IMR-90 (cell line): ENCODE data around the gene PPP2R2D. TPM values are rescaled to one million over a fixed set of nuclear protein-coding genes. Genes with fewer than 3 reads are reported as not detected.

ENCODE experiments used
- ATAC-seq: fragments of 200-7000 bp; cut with Tn5 transposase; 2 replicates; pipeline ENCODE4 v1.9.1; 2020; ENCODE audit warnings: low read depth, mild to moderate bottlenecking, moderate library complexity
- BruUV-seq: library from RNA; stranded (reverse); fragments of 400-500 nt; replicated peaks from 2 replicates; lab custom pipeline; 2021; lab: Mats Ljungman, UMichigan
- CTCF ChIA-PET: fragments of 300-600 bp; formaldehyde crosslinking; extraction: SDS; loops from one replicate; lab custom pipeline; 2021; ENCODE audit warnings: antibody characterized with exemption; lab: Yijun Ruan, JAX
- POLR2A ChIA-PET: fragments of 300-600 bp; sonication (Branson Sonifier 250); formaldehyde crosslinking; loops from one replicate; lab custom pipeline; 2022; ENCODE audit warnings: antibody characterized with exemption; ENCODE audit not compliant: unreplicated experiment; lab: Charles Lee
- DNase-seq: peaks from one replicate; pipeline ENCODE4 v3.0.0; 2013
- H2AFZ ChIP-seq: replicated peaks from 2 replicates; pipeline ENCODE3; 2013; ENCODE audit warnings: low read length, mild to moderate bottlenecking; ENCODE audit not compliant: poor library complexity
- H2AK5ac ChIP-seq: 2 replicates; pipeline ENCODE4 v1.6.1; 2013; ENCODE audit warnings: low read depth, low read length, inconsistent platforms
- H2AK9ac ChIP-seq: replicated peaks from 2 replicates; pipeline ENCODE3; 2013; ENCODE audit warnings: mild to moderate bottlenecking, low read depth, low read length, moderate library complexity; ENCODE audit not compliant: poor library complexity
- H2BK120ac ChIP-seq: 2 replicates; pipeline ENCODE4 v1.6.1; 2013; ENCODE audit warnings: low read depth, low read length, inconsistent platforms
- H2BK15ac ChIP-seq: 3 replicates; pipeline ENCODE4 v1.6.1; 2013; ENCODE audit warnings: low read depth, low read length, inconsistent platforms
- H2BK20ac ChIP-seq: 2 replicates; pipeline ENCODE4 v1.6.1; 2013; ENCODE audit warnings: low read depth, mild to moderate bottlenecking, inconsistent platforms, low read length, moderate library complexity
- H2BK5ac ChIP-seq: 2 replicates; pipeline ENCODE4 v1.6.1; 2013; ENCODE audit warnings: mild to moderate bottlenecking, low read depth, low read length, inconsistent platforms; ENCODE audit not compliant: poor library complexity, severe bottlenecking
- H3K14ac ChIP-seq: replicated peaks from 2 replicates; pipeline ENCODE4 v1.6.1; 2013; ENCODE audit warnings: low read depth, low read length, inconsistent platforms
- H3K18ac ChIP-seq: 2 replicates; pipeline ENCODE4 v1.6.1; 2013; ENCODE audit warnings: low read depth, low read length, control low read depth
- H3K23ac ChIP-seq: 2 replicates; pipeline ENCODE4 v1.6.1; 2013; ENCODE audit warnings: low read depth, low read length, inconsistent platforms
- H3K27ac ChIP-seq: 2 replicates; pipeline ENCODE4 v1.5.1; 2013; ENCODE audit warnings: mild to moderate bottlenecking, control low read depth, low read length; ENCODE audit not compliant: insufficient read depth
- H3K27me3 ChIP-seq: 2 replicates; pipeline ENCODE4 v1.6.1; 2013; ENCODE audit warnings: low read length; ENCODE audit not compliant: control insufficient read depth, insufficient read depth
- H3K36me3 ChIP-seq: 2 replicates; pipeline ENCODE4 v1.6.1; 2013; ENCODE audit warnings: low read length, mixed read lengths; ENCODE audit not compliant: control insufficient read depth, insufficient read depth
- H3K4ac ChIP-seq: 2 replicates; pipeline ENCODE4 v1.6.1; 2013; ENCODE audit warnings: low read depth, low read length, inconsistent platforms
- H3K4me1 ChIP-seq: 2 replicates; pipeline ENCODE4 v1.6.1; 2013; ENCODE audit warnings: low read length, mixed read lengths; ENCODE audit not compliant: control insufficient read depth, insufficient read depth
- H3K4me2 ChIP-seq: 2 replicates; pipeline ENCODE4 v1.6.1; 2013; ENCODE audit warnings: low read depth, mild to moderate bottlenecking, control low read depth, low read length, moderate library complexity
- H3K4me3 ChIP-seq: 2 replicates; pipeline ENCODE4 v1.5.1; 2013; ENCODE audit warnings: low read depth, mild to moderate bottlenecking, control low read depth, low read length, moderate library complexity; ENCODE audit not compliant: insufficient read depth
- H3K56ac ChIP-seq: 2 replicates; pipeline ENCODE4 v1.6.1; 2013; ENCODE audit warnings: low read length, inconsistent platforms; ENCODE audit not compliant: insufficient read depth; ENCODE audit errors: extremely low read depth
- H3K79me1 ChIP-seq, 2 experiments: 2 replicates each; pipeline ENCODE4 v1.6.1; 2013; ENCODE audit warnings: low read length in 2 of 2, inconsistent platforms in 1 of 2, low read depth in 1 of 2
- H3K9ac ChIP-seq: 2 replicates; pipeline ENCODE4 v1.6.1; 2013; ENCODE audit warnings: low read depth, low read length, control low read depth
- H3K9me1 ChIP-seq: 2 replicates; pipeline ENCODE4 v1.6.1; 2013; ENCODE audit warnings: low read length, inconsistent platforms; ENCODE audit not compliant: insufficient read depth
- H3K9me3 ChIP-seq: 2 replicates; pipeline ENCODE4 v1.6.1; 2013; ENCODE audit warnings: low read length; ENCODE audit not compliant: control insufficient read depth, insufficient read depth
- H4K20me1 ChIP-seq: 2 replicates; pipeline ENCODE4 v1.6.1; 2013; ENCODE audit warnings: low read length, inconsistent platforms; ENCODE audit not compliant: insufficient read depth
- H4K5ac ChIP-seq: 2 replicates; pipeline ENCODE4 v1.6.1; 2013; ENCODE audit warnings: mild to moderate bottlenecking, low read depth, low read length, control low read depth
- H4K8ac ChIP-seq, 2 experiments: 2 replicates each; pipeline ENCODE4 v1.6.1; 2013; ENCODE audit warnings: low read depth in 2 of 2, low read length in 2 of 2, control low read depth in 1 of 2, inconsistent platforms in 1 of 2
- H4K91ac ChIP-seq: 2 replicates; pipeline ENCODE4 v1.6.1; 2013; ENCODE audit warnings: low read depth, low read length, inconsistent platforms; ENCODE audit not compliant: insufficient read depth
- MAZ ChIP-seq: IDR thresholded peaks from 2 replicates; pipeline ENCODE4 v1.6.1; 2012; ENCODE audit warnings: low read depth, mild to moderate bottlenecking, low read length, improper control_type of control experiment, moderate library complexity, borderline replicate concordance
- POLR2A ChIP-seq: IDR thresholded peaks from 2 replicates; pipeline ENCODE4 v1.6.1; 2012; ENCODE audit warnings: mild to moderate bottlenecking, low read depth, low read length
- WGBS, 2 experiments: methylation state at CpG; one replicate each; pipeline versions ENCODE4 v1.1.5 to v1.1.7; 2013; ENCODE audit warnings: missing lambda C conversion rate in 2 of 2; ENCODE audit not compliant: insufficient read length in 1 of 2; ENCODE audit errors: extremely low coverage in 2 of 2; 5-methylcytosine and 5-hydroxymethylcytosine counted together
- dilution Hi-C: fragments of 300-500 bp; cut with HindIII; formaldehyde crosslinking; loops from one replicate; pipeline ENCODE4 v1.14.3; 2018; ENCODE audit warnings: low sequenced_read_pairs; ENCODE audit not compliant: unreplicated experiment
- in situ Hi-C: fragments of 300-500 bp; cut with MboI; formaldehyde crosslinking; loops from 3 replicates; pipeline ENCODE4 v1.14.3; 2019; ENCODE audit warnings: low sequenced_read_pairs, inconsistent platforms, mixed read lengths
- intact Hi-C: fragments of 100-400 bp; cut with micrococcal nuclease; formaldehyde crosslinking; loops from 2 replicates; pipeline ENCODE4 v1.10.0; 2022
- polyA plus RNA-seq, 3 experiments: library from polyadenylated mRNA; depleted of rRNA; stranded (reverse); fragments of >200 nt; gene quantifications; 2 replicates each; pipeline ENCODE4 v1.2.3, GENCODE V29; 2012; ENCODE audit warnings: low replicate concordance in 1 of 3
- total RNA-seq: library from RNA; depleted of rRNA; stranded (reverse); fragments of >200 nt; gene quantifications from 2 replicates; pipeline ENCODE4 v1.2.3, GENCODE V29; 2012

The PPP2R2D gene
- total and polyA plus RNA-seq, 2 of the 4 experiments (the other 2 are of a cell fraction), result 22.8 to 23.8 TPM

- CTCF ChIA-PET, result no interaction called here
- in situ Hi-C loops, result no loop called here
- 42% methylated on average over 7 of the region's 11 CpGs; no CpG with 5 or more reads in 1 of the 2 experiments for WGBS, 2 experiments
These were observed 39.9 kb upstream of the PPP2R2D start for GRCh38 chr10:131860806-131861440.

More at GRCh38 chr10:131860806-131861440, 39.9 kb upstream of the PPP2R2D start:
- H3K9me1 ChIP-seq, result no peaks in the 10 kb centered on the region
- no peak overlapping the region for H2BK120ac ChIP-seq
- ATAC-seq, result no peak
- H3K14ac ChIP-seq, result no peak overlapping the region
- no peaks in the 10 kb centered on the region for H4K20me1 ChIP-seq
- intact Hi-C loops, result no loop called here
- H4K5ac ChIP-seq, result no peak overlapping the region
- no peak for TF ChIP-seq POLR2A
- no peak for TF ChIP-seq MAZ
- no peak overlapping the region for H2AK5ac ChIP-seq
- no peak overlapping the region for H4K91ac ChIP-seq
- no peak overlapping the region for H3K18ac ChIP-seq
- H3K9ac ChIP-seq, result no peak overlapping the region
- dilution Hi-C loops, result no loop called here
- no peak overlapping the region for H3K27ac ChIP-seq
- H4K8ac ChIP-seq, result no peak overlapping the region
- H3K4me3 ChIP-seq, result no peak overlapping the region
- H2BK15ac ChIP-seq, result no peak overlapping the region
- H2AFZ ChIP-seq, result no peak overlapping the region
- H3K23ac ChIP-seq, result no peak overlapping the region
- peaks cover 5% of the 10 kb centered on the region; the same call in 1 of the 2 replicates for H3K9me3 ChIP-seq
- no peak overlapping the region for H3K4me2 ChIP-seq
- no peaks in the 10 kb centered on the region for H3K79me1 ChIP-seq
- H3K4me1 ChIP-seq, result no peaks in the 10 kb centered on the region
- DNase-seq, result no peak
- no peak overlapping the region for H3K4ac ChIP-seq
- H2AK9ac ChIP-seq, result no peak overlapping the region
- POLR2A ChIA-PET, result no interaction called here
- no peaks in the 10 kb centered on the region for H3K36me3 ChIP-seq
- no peak overlapping the region for H2BK20ac ChIP-seq
- BruUV-seq, result no TSS peak
- no peak overlapping the region for H2BK5ac ChIP-seq
- H3K56ac ChIP-seq, result no peak overlapping the region
- no peaks in the 10 kb centered on the region for H3K27me3 ChIP-seq
